GM18909 (cell line): Measurements from ENCODE around the gene ITPRIPL1.

Experiments
- ATAC-seq: cut with Tn5 transposase; IDR thresholded peaks from one replicate; pipeline ENCODE4 v1.9.1; 2021; ENCODE audit warnings: mild to moderate bottlenecking; ENCODE audit not compliant: unreplicated experiment, poor library complexity

Gene ITPRIPL1

DNA sequence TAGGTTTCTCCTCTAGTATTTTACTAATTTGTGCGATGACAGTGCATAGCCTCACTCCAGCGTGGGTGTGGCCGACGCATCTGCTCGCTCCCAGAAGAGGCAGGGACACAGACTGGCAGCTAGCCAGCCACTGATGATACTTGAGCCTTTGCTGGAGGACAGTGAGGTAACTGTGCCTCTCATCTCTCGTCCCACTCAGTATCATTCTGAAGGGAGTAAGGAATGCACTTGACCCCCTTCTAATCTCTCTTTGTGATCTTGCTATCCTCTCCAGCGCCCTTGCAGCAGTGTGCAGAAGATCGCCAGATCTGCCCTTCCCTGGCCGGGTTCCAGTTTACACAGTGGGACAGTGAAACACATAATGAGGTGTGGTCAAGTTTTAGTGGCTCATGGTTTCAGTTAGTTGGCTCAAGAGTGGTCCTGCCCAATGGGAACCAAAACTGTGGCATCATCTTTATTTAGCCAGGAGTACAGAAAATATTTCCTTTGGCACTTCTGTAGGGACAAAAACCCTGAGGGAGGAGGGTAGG, 28.0 kb downstream of the ITPRIPL1 start:
- ATAC-seq: no peak

DNA sequence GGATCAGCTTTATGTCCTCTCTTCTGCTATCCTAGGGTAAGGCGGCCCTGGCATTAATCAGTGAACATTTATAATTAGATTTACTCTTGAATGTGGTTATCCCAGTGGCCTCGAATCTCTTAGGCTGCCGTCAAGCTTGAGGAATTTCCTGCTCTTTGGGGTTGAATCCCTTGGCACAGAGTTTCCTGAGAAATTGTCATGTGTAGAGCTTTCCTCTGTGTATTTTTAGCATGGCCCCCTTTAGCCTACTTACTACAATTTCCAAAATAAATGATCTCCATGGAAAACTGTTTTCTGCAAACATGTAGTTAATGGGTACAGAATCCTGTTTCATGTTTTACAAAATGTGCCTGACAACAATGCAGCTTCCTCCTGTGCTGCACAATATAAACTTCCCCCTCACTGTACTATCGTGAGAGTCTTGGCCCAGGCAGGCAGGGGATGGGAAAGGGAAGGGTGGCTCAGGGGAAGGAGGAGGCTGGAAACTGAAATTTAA, 28.5 kb downstream of the ITPRIPL1 start:
- ATAC-seq: no peak

DNA sequence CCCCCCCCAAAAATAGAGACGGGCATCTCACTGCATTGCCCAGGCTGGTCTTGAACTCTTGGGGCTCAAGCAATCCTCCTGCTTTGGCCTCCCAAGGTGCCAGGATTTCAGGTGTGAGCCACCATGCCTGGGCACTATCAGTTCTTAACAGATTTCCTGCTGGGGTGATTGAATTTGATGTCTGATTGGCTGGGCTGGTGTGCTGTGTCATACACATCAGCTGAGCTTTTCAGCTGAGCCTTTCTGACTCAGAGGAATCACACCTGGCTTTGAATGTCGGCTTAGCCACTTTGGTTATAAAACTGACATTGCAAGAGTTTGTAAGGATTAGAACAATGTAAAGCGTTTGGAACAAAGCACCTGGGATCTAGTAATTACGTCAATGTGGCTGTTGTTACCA, 29.4 kb downstream of the ITPRIPL1 start:
- ATAC-seq: no peak

DNA sequence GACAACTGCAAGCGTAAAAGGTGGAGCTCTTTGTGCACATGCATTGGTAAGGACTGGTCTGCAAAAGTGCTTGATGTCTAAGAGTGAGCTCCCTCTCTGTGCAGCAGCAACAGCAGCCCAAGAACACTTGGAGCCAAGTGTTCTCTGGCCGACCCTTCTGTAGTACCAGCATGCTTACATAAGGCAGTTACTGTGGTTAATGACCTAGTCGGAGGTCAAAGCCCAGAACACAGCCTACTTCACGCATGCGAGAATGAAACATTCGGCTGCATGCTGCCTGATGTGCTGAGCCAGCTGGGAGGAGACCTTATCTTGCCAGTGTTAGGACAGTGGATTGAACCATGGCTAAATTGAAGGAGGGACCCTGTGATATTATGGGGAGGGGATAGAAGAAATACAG, 31.8 kb downstream of the ITPRIPL1 start:
- ATAC-seq: no peak

DNA sequence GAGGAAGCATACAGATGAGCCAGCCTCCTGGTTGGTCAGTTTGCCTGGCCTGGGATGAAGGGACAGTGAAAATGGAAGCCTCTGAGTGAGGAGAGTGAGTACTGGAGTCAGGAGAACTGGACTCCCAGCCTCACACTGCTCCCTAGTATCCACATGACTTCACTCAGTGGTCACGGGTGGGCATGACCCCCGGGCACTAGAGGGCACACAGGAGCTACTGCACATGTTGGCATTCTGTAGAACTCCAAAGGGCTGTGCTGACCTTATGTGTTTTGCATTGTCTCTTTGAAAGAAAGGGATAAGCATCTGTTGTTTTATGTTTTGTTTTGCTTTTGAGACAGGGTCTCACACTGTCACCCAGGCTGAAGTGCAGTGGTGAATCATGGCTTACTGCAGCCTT, 34.2 kb downstream of the ITPRIPL1 start:
- ATAC-seq: no peak

DNA sequence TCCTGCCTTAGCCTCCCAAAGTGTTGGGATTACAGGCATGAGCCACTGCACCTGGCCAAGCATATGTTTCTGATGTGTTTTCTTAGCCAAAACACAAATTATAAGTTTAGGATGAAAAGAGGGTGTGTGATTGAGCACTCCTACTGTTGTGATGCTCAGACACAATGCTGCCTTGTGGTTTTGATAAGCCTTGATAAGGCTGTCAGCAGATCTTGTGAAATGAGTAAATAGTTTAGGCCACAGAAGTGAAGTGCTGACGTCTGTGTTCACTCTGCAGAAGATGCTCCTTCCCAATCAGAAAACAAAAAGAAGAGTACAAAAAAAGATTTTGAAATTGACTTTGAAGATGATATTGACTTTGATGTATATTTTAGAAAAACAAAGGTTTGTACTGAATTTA, 34.7 kb downstream of the ITPRIPL1 start:
- no peak for ATAC-seq

DNA sequence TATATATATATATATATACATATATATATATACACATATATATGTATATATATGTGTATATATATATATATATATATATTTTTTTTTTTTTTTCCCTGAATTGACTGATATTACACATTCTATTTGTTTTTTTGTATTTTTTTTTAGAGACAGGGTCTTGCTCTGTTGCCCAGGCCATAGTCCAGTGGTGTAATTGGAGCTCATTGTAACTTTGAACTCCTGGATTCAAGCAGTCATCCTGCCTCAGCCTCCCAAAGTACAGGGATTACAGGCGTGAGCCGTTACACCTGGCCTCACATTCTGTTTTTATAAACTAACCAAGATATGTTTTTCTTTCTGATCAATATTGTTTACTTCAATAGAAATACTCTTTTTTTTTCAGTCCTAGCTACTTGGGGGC, 36.6 kb downstream of the ITPRIPL1 start:
- no peak for ATAC-seq

DNA sequence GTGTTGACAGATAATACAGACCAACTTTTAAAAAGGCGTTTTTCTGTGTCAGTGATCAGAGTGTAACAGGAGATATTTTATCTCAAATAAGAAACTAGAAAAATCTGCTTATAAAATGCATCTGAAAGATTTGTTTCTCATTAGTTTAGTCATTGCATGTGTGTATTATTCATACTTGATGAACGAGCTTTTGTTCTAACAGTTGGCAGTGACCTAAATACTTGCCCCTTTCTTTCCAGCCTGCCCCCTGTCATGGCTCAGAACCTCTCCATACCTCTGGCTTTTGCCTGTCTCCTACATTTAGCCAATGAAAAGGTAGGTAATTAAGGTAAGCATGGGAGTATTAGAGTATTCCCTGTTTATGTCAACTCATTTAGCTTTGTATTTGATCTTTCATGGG, 44.1 kb downstream of the ITPRIPL1 start:
- ATAC-seq: no peak

DNA sequence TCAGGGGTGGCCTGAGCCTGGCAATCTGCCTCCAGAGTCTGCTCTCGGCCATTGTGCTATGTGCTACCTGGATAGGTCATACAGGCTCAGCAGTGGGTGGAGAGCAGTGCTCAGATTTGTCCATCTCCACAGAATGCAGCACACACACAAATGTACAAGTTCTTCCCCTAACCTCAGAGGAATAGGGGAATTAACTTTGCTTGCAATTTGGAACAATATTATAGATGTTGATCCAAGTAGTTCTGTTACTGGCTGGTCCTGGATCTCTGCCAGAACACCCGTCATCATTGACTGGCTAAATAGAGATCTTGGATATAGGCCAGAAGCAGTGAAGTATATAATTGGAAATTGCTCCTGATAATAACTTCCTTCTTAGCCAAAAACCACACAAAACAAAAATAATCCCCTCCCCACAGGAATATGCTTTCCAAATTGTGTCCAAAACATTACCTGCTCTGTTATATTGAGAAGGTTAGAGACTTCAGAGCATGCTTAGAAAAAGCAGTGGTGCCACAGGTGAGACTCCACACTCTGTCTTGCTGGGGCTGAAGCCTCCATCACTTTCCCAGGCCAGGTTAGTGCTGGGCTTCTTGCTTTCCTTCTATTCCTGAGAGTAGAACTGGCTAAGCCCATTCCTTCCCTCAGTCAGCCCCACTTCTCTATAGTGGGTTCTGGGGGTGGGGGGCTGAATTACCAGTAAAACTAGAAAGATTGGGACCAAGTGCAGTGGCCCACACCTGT, 49.3 kb downstream of the ITPRIPL1 start:
- ATAC-seq: no peak
